Renal pelvis (tissue), 4 donors: ENCODE measurements around the gene SORCS1. TPM values are rescaled to one million over a fixed set of nuclear protein-coding genes. Genes with fewer than 3 reads are reported as not detected.

Source experiments
- DNase-seq: peaks from one replicate; pipeline ENCODE4 v3.0.0-alpha.2; 2013
- polyA plus RNA-seq, 3 donors: library from polyadenylated mRNA; unstranded; fragments of 120-200 nt; gene quantifications; one replicate each; pipeline ENCODE4 v1.2.1, GENCODE V29; 2013; ENCODE audit not compliant: insufficient read length in 3 of 3

The SORCS1 gene
- polyA plus RNA-seq, 3 donors = 9.9 to 17.5 (median 14.5) TPM

GRCh38 chr10:106548832-106549231, 615.7 kb downstream of the SORCS1 start:
- DNase-seq = no peak

- DNase-seq = no peak
Measured at GRCh38 chr10:106547047-106547635, 617.4 kb downstream of the SORCS1 start.

- DNase-seq = no peak
Measured at GRCh38 chr10:106542461-106542860, 622.0 kb downstream of the SORCS1 start.

GRCh38 chr10:106540645-106541044, 623.9 kb downstream of the SORCS1 start:
- DNase-seq = no peak

GRCh38 chr10:106537866-106538265, 626.6 kb downstream of the SORCS1 start:
- DNase-seq = no peak

GRCh38 chr10:106535304-106535953, 629.1 kb downstream of the SORCS1 start:
- no peak for DNase-seq

- no peak for DNase-seq
Measured at GRCh38 chr10:106534441-106534840, 630.1 kb downstream of the SORCS1 start.

- no peak for DNase-seq
Measured at GRCh38 chr10:106528702-106529101, 635.8 kb downstream of the SORCS1 start.

- no peak for DNase-seq
Measured at GRCh38 chr10:106525835-106526234, 638.7 kb downstream of the SORCS1 start.
